GM10266 (cell line): Measurements from ENCODE around the gene ATRNL1.
"Not testable (repeated sequence)": the region's sequence is repeated elsewhere in the genome, so short reads cannot be mapped to it uniquely, and the experiment has no call there.

Experiments
- DNase-seq: peaks from one replicate; pipeline ENCODE4 v3.0.0; 2012; ENCODE audit errors: extremely low spot score
- TF ChIP-seq, protein P1 (sequence below): IDR thresholded peaks from 2 replicates; pipeline ENCODE4 v1.5.1; 2012; ENCODE audit warnings: mild to moderate bottlenecking, low read depth; ENCODE audit not compliant: control insufficient read depth, insufficient read depth; ENCODE audit errors: missing control alignments

ATRNL1 gene

DNA sequence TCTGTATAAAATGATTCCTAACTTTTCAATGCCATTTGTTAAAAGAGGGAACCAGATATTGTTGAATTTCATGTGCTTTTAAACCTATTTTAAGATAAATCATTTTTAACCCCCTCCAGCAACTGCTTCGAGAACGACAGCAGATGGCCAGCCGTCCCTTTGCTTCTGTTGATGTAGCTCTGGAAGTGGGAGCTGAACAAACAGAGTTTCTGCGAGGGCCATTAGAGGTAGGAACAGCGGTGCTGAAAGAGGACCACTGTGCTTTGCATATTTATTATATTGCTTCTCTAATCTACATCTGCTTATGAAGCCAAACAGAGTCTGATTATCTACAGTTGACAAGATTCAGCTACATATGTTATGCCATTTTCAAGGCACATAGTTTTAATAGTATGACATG lies 634.0 kb downstream of the ATRNL1 start:
- DNase-seq = no peak

DNA sequence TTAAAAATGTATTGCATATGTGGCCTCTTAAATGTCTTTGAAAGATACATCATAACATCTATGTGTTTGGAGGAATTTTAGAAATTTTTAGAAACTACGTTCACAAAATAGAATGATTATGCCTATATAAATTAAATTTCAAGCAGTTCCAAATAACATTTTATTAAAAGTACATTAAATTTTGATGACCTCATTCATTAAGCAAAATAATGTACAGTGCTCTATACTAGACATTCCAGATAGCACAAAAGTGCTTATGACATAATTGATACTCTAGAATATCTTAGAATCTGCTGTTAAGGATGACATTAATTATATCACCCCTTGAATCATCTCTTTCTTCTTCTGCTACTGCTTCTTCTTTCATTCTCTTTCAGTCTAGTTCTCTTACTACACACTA lies 650.9 kb downstream of the ATRNL1 start:
- TF ChIP-seq, protein P1, sequence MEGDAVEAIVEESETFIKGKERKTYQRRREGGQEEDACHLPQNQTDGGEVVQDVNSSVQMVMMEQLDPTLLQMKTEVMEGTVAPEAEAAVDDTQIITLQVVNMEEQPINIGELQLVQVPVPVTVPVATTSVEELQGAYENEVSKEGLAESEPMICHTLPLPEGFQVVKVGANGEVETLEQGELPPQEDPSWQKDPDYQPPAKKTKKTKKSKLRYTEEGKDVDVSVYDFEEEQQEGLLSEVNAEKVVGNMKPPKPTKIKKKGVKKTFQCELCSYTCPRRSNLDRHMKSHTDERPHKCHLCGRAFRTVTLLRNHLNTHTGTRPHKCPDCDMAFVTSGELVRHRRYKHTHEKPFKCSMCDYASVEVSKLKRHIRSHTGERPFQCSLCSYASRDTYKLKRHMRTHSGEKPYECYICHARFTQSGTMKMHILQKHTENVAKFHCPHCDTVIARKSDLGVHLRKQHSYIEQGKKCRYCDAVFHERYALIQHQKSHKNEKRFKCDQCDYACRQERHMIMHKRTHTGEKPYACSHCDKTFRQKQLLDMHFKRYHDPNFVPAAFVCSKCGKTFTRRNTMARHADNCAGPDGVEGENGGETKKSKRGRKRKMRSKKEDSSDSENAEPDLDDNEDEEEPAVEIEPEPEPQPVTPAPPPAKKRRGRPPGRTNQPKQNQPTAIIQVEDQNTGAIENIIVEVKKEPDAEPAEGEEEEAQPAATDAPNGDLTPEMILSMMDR = no peak
- DNase-seq = no peak

More for the DNA sequence above, 634.0 kb downstream of the ATRNL1 start:
- TF ChIP-seq, protein P1 = no peak

- TF ChIP-seq, protein P1 = no peak
- no peak for DNase-seq
Observed at GRCh38 chr10:115745943-115746342, 652.8 kb downstream of the ATRNL1 start.

- DNase-seq = no peak
- TF ChIP-seq, protein P1 = no peak
Observed at GRCh38 chr10:115747811-115748210, 654.6 kb downstream of the ATRNL1 start.

- DNase-seq = not testable (repeated sequence)
Observed at GRCh38 chr10:115758488-115758887, 665.3 kb downstream of the ATRNL1 start.

DNA sequence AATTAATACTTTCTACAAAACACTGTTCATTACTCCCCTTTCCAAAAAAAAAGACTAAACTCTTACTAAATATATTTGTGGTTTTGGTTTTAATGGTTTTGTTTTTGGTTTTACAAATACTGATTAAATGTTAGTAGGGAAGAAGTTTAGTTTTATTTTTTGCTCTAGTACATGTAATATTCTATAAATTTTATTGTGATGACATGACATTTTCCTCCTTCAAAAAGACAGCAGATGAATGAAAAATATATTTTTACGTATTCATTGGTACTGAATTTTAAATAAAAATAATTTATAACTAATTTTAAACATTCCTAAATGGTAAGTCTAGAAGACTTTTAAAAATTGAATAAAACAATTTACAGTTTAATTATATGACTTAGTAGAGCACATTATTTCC lies 667.0 kb downstream of the ATRNL1 start:
- TF ChIP-seq, protein P1 = no peak
- no peak for DNase-seq

- no peak for DNase-seq
- TF ChIP-seq, protein P1 = no peak
Observed at GRCh38 chr10:115761166-115761565, 668.0 kb downstream of the ATRNL1 start.

- TF ChIP-seq, protein P1 = no peak
- no peak for DNase-seq
Observed at GRCh38 chr10:115762029-115762428, 668.9 kb downstream of the ATRNL1 start.
